ENCODE data around the gene SHH.

The SHH gene

DNA sequence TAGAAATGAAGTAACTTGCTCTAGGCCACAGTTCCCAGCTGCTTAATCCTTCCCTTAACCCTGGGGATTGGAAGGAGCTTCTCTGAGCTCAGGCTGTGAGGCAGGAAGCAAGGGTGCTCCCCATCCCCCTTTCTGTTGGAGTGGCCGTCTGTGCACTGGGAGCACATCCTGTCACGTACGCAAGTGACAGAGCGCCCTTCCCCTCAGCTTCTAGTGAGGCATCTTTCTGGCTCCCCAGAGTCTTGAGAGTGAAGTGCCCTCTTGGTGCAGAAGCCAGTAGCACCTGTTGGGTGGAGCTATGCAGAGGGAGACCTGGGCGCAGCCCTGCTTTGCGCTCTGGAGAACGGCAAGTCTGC is 47.8 kb downstream of the SHH start:
- DNase-seq (ENCODE audit: low read depth) = no peak

- DNase-seq (ENCODE audit: low read depth) = peak; percentile 31
Measured at GRCh38 chr7:155763691-155764437, 48.4 kb downstream of the SHH start.

- no peak for DNase-seq (ENCODE audit: low read depth)
Measured at GRCh38 chr7:155763122-155763521, 49.1 kb downstream of the SHH start.

- no peak for DNase-seq (ENCODE audit: low read depth)
Measured at GRCh38 chr7:155762655-155763054, 49.6 kb downstream of the SHH start.

DNA sequence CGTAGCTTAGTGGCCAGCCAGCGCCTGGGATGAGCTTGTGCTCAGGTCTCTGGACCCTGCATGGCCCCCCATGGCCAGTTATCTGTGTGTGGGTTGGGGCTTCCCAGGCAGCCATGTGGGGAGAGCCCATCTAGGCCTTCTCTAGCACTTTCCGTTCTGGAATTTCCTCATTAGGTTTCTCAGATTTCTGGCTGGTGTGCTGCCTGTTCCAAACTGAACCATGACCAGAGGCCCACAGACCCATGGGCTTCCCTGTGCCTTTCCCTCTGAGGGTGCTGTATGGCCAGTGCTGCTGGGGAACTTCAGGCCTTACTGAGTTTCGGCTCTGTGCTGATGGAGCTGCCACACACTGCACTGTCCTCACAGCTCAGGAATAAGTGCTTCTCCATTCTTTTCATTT is 50.2 kb downstream of the SHH start:
- DNase-seq (ENCODE audit: low read depth) = no peak

GRCh38 chr7:155761162-155761561 is 51.1 kb downstream of the SHH start:
- no peak for DNase-seq (ENCODE audit: low read depth)

GRCh38 chr7:155759740-155760430 is 52.4 kb downstream of the SHH start:
- no peak for DNase-seq (ENCODE audit: low read depth)

- DNase-seq (ENCODE audit: low read depth) = no peak
Measured at GRCh38 chr7:155758348-155758747, 53.9 kb downstream of the SHH start.

GRCh38 chr7:155756322-155756721 is 55.9 kb downstream of the SHH start:
- no peak for DNase-seq (ENCODE audit: low read depth)

- DNase-seq (ENCODE audit: low read depth) = no peak
Measured at GRCh38 chr7:155755026-155755425, 57.2 kb downstream of the SHH start.

- no peak for DNase-seq (ENCODE audit: low read depth)
Measured at GRCh38 chr7:155754165-155754564, 58.1 kb downstream of the SHH start.

- DNase-seq (ENCODE audit: low read depth) = no peak
Measured at GRCh38 chr7:155753446-155753965, 58.8 kb downstream of the SHH start.

- no peak for DNase-seq (ENCODE audit: low read depth)
Measured at GRCh38 chr7:155752756-155753445, 59.4 kb downstream of the SHH start.

- DNase-seq (ENCODE audit: low read depth) = no peak
Measured at GRCh38 chr7:155751409-155751808, 60.9 kb downstream of the SHH start.

GRCh38 chr7:155750255-155751125 is 61.8 kb downstream of the SHH start:
- no peak for DNase-seq (ENCODE audit: low read depth)

All from stimulated activated CD8-positive, alpha-beta memory T cell treated with anti-CD3 and anti-CD28 coated beads, Interleukin-4, amount 100 ng/mL, for 24 hours (primary cell).